Central memory CD8-positive, alpha-beta T cell (primary cell): ENCODE data around the gene SYNGR3.

ENCODE experiments used
- ATAC-seq: fragments of 150-1000 bp; cut with Tn5 transposase; replicated peaks from 2 replicates; pipeline ENCODE4 v1.10.0; 2022; ENCODE audit warnings: mild to moderate bottlenecking, moderate FRiP score, moderate number of reproducible peaks; ENCODE audit not compliant: poor library complexity, severe bottlenecking; ENCODE audit errors: extremely low read depth
- DNase-seq, 2 donors: peaks; one replicate each; pipeline ENCODE4 v3.0.0; 2021; ENCODE audit warnings: low spot score in 2 of 2
- H3K27ac Mint-ChIP-seq: one replicate; pipeline ENCODE4 v1.8.0; 2022; ENCODE audit warnings: low read depth, mild to moderate bottlenecking, moderate library complexity, mixed read lengths
- H3K27me3 Mint-ChIP-seq: one replicate; pipeline ENCODE4 v1.8.0; 2022; ENCODE audit warnings: mixed read lengths
- H3K36me3 Mint-ChIP-seq: one replicate; pipeline ENCODE4 v1.8.0; 2022; ENCODE audit warnings: mild to moderate bottlenecking, moderate library complexity, mixed read lengths; ENCODE audit not compliant: insufficient read depth
- H3K4me1 Mint-ChIP-seq: one replicate; pipeline ENCODE4 v1.8.0; 2022; ENCODE audit warnings: mixed read lengths
- H3K4me3 Mint-ChIP-seq: one replicate; pipeline ENCODE4 v1.8.0; 2022; ENCODE audit warnings: mild to moderate bottlenecking, moderate library complexity, mixed read lengths
- H3K9me3 Mint-ChIP-seq: one replicate; pipeline ENCODE4 v1.8.0; 2022; ENCODE audit warnings: mixed read lengths

Gene SYNGR3

DNA sequence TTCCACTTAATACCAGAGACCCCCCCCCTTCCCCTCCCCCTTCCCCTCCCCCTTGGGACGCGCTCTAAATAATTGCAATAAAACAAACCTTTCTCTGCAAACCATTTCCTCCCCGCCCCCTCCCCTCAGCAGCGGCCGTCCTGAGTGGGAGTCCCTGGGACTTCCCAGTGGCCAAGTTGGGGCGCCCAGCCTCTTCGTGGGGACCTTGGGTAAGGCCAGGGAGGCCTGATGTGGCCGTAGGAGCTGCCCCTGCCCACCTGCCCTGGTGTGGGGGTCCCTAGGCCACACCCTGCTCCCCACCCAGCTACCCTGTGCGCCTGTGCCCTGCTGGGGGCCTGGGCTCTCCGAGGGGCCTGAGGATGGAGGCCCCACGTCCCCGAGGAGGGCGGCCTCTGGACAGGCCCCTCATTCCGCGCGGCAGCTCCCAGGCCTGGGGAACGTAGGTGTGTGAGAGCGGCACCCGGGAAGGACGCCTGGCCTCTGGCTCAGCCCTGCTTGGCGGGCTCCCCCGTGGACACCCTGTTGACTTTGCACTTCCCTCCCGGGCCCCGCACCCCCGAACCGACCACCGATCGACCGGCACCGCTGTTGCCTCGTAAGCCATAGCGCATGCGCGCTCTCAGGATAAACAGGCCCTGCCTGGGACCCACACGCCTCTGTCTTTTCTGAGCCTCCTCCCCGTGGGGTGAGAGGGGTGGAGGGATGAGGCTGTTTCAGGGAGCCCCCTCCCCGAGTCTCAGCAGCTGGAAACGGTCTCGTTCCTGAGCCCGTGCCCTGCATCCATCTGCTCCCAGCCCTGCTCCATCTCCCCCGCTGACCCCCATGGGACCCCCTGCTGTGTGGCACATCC is 48.8 kb downstream of the SYNGR3 start:
- no peak overlapping the region for H3K4me3 Mint-ChIP-seq
- no peak for ATAC-seq
- H3K27ac Mint-ChIP-seq, result no peak overlapping the region
- H3K36me3 Mint-ChIP-seq, result no peaks in the 10 kb centered on the region
- no peaks in the 10 kb centered on the region for H3K9me3 Mint-ChIP-seq
- no peaks in the 10 kb centered on the region for H3K27me3 Mint-ChIP-seq
- no peaks in the 10 kb centered on the region for H3K4me1 Mint-ChIP-seq
- no peak for DNase-seq

DNA sequence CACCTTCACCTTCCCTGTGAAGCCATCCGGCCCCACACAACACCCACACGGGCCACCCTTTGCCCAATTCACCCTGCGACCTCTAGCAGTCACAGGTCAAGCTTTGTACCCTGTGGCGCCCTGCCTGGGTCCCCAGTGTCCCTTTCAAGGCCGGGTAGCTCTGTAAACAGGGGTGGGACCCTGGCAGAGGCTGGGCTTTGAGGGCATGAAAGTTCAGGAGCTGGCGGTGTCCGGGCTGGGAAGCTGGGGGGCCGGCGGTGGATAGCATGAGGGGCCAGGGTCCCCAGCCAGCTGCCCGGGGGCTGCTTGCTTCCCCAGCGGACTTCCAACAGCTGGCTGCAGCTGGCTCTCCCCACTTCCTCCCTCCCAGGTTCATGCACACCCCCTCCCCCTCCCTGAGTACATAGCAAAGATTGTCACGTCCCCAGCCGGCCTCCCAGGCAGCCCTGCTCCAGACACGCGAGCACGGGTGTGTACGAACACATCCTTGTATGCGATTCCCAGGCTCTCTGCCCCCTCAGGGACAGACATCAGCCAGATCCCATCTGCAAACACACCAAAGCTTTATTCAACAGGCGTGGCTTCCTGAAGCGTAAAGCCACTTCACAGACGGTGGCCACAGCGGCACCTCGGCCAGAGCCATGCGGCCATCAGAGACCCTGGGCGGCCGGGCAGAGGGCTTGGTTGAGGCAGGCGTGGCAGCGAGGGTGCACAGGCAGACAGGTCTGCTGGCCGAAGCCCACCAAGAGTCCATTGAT is 49.7 kb downstream of the SYNGR3 start:
- H3K9me3 Mint-ChIP-seq, result no peaks in the 10 kb centered on the region
- no peaks in the 10 kb centered on the region for H3K4me1 Mint-ChIP-seq
- H3K27me3 Mint-ChIP-seq, result no peaks in the 10 kb centered on the region
- no peaks in the 10 kb centered on the region for H3K36me3 Mint-ChIP-seq
- no peak overlapping the region for H3K4me3 Mint-ChIP-seq
- DNase-seq, result no peak
- no peak overlapping the region for H3K27ac Mint-ChIP-seq
- ATAC-seq, result no peak

DNA sequence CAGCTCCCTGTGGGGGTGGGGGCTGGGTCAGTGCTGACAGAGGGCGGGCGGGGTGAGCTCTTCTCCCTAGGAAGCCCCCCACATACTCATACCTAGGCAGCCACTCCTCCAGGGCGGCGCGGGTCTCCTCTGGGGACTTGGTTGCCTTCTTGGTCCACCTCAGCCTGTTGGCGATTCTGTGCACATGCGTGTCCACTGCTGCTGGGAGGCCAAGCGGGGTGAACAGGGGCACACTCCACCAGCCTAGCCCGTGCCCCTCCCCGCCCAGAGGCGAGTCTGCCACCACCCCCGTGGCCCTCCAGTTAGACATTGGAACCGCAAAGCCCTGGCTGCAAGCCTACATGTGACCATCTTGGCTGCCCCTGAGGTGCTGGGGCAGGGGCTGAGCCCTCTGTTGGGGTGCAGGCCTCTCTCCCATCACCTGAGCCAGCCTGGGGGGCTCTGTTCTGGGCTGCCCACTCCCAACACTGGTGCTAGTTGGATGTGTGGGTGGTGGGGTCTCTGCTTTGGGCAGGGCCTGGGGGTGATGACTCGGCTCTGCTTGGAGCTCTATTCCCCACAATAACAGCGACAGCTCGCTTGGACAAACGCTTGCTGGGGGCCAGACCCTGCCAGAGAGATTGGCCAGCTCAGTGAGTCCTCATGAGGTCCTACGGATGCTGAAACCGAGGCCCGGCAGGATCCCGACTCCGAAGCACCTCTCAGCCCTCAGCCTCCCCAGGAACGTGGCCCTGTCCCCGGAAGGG is 50.4 kb downstream of the SYNGR3 start:
- H3K36me3 Mint-ChIP-seq, result no peaks in the 10 kb centered on the region
- H3K4me1 Mint-ChIP-seq, result no peaks in the 10 kb centered on the region
- no peak overlapping the region for H3K4me3 Mint-ChIP-seq
- no peak overlapping the region for H3K27ac Mint-ChIP-seq
- DNase-seq (no peak), ATAC-seq (no peak)
- no peaks in the 10 kb centered on the region for H3K9me3 Mint-ChIP-seq
- no peaks in the 10 kb centered on the region for H3K27me3 Mint-ChIP-seq

DNA sequence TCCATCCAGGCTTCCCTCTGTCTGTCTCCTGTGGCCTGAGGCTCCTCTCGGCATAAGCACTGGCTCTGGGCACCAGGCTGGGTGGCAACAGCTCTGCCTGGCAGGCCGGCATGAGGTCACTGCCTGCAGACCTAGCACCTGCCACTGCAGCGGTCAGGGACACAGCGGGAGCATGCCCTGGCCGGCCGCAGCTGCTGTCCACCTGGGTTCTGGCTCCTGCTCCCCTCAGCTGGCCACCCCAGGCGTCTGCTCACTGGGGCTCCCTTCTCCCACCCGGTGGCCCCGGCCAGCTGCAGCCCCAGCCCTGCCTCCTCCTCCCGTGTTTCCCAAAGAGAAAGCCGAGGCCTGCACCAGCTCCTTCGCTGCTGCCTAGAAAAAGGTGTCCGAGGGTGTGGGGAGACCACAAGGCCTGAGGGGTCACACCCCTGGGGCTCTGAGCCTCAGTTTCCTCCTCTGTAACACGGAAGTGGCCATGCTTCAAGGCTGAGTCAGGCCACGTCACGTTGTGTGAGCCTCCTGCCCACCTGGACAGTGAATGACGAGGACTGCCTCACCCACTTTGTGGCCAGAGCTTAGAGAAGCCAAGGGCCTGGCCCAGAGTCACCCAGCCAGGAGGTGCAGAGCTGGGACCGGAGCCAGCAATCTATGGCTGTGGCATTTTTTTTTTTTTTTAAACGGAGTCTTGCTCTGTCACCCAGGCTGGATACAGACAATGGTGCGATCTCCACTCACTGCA is 51.2 kb downstream of the SYNGR3 start:
- Mint-ChIP-seq H3K27ac (no peak overlapping the region), H3K36me3 (no peaks in the 10 kb centered on the region), H3K4me1 (no peaks in the 10 kb centered on the region), H3K9me3 (no peaks in the 10 kb centered on the region), H3K4me3 (no peak overlapping the region), H3K27me3 (no peaks in the 10 kb centered on the region)
- DNase-seq (no peak), ATAC-seq (no peak)

DNA sequence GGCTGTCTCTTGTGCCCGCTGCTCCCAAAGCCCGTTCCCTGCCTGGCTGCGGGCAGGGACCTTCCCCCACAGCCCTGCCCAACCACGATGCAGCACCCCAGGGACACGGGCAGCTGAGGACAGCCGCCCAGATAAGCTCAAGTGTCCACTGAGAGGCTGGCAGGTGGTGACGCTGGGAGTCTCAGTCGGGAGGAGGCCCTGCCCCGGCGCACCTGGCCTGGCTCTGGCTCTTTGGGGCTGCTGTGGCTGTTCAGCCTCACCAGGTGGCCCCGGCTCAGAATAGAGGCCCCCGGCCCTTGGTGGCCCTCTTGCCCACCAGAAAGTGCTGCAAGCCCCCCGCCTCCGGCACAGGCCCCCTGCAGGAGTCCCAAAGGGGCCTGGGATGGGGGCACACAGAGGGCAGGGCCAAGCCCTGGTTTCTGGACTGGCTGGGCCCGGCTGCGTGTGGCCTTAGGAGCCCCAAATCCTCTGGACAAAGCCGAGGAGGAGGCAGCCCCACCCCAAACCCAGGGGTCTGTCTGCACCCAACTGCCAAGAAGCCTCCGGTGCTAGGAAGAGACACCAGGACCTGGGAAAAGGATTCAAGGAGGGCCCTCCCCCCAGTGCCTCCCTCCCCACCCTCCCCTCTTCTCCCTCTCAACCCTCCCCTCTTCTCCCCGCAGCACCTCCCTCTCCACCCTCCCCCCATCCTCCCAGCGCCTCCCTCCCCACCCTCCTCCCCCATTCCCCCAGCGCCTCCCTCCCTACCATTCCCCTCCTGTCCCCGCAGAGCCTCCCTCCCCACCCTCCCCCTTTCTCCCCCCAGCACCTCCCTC is 52.6 kb downstream of the SYNGR3 start:
- DNase-seq (no peak), ATAC-seq (no peak)
- Mint-ChIP-seq H3K4me3 (no peak overlapping the region), H3K36me3 (no peaks in the 10 kb centered on the region), H3K27ac (no peak overlapping the region), H3K27me3 (no peaks in the 10 kb centered on the region), H3K9me3 (no peaks in the 10 kb centered on the region), H3K4me1 (peaks cover 13% of the 10 kb centered on the region)

DNA sequence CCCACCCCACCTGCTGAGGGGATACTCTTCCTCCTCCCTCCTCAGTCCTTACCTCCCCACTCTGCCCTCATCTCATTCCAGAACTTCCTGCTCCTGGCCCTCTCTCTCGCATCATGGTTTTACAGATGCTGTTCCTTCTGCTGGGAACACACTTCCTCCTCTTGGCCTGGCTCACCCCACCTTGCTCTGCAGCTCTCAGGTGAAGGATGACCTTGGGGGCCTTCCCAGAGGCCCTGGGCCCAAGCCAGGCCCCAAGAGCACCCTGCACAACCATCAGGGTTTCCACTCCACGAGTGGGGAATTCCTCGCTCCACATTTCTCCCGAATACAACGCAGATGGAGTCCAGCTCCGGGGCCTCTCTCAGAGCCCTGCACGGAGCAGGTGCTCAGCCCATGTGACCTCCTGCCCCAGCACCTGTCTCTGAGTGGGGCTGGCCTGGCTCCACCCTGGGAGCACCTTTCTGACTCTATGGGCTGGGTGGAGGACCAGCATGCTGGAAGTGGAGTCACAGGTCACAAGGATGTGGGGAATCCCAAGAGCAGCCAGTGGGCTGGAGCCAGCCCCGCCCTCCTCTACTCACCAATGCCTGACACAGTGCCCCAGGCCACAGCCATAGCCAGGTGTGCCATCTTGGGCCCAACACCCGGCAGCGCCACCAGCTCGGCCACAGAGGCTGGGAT is 53.4 kb downstream of the SYNGR3 start:
- DNase-seq (no peak), ATAC-seq (no peak)
- no peaks in the 10 kb centered on the region for H3K27me3 Mint-ChIP-seq
- peaks cover 3% of the 10 kb centered on the region for H3K36me3 Mint-ChIP-seq
- H3K4me3 Mint-ChIP-seq, result no peak overlapping the region
- H3K4me1 Mint-ChIP-seq, result peaks cover 15% of the 10 kb centered on the region
- no peaks in the 10 kb centered on the region for H3K9me3 Mint-ChIP-seq
- H3K27ac Mint-ChIP-seq, result no peak overlapping the region
